Limb (tissue), 2 donors: ENCODE data around the gene FGFR2.
"Not testable (repeated sequence)": the region's sequence is repeated elsewhere in the genome, so short reads cannot be mapped to it uniquely, and the experiment has no call there.

Experiments used
- DNase-seq, 2 donors: peaks; one replicate each; pipeline ENCODE4 v3.0.0-alpha.2; 2016; ENCODE audit errors: extremely low spot score in 2 of 2

FGFR2 gene

GRCh38 chr10:121554916-121555315 lies 43.3 kb downstream of the FGFR2 start:
- DNase-seq = not testable (repeated sequence)

DNA sequence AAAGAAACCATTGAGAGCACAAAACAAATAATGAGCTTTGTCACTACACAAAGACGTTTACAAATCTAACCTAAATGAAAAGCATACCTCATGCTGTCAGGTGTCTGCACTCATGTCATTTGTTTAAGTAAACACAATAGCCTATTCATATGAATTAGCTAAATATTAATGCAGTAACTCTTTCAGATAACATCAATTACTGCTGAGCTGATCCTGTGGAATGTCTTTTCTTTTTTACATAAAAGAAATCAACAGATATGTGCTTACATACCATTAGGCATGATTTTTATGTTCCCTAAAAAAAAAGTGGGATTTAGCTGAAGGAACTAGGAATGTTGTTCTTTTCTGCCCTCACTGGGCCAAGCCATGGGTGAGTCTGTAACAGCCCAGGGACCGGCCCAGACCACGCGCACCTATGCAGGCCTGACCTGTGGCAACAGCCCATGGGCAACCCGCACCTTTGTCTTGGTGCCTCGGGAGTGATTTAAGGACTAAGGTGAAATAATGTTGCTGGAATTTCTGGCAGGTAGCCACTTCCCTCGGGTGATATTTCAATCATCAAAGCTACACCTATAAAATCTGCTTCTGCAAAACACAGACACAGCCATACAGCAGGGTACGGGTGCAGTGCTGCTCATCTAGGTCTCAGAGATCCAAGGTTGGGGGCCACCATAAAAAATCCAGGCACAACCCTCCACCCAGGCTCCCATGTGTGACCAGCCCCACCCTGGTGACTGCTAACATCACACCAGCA lies 44.6 kb downstream of the FGFR2 start:
- no peak for DNase-seq

DNA sequence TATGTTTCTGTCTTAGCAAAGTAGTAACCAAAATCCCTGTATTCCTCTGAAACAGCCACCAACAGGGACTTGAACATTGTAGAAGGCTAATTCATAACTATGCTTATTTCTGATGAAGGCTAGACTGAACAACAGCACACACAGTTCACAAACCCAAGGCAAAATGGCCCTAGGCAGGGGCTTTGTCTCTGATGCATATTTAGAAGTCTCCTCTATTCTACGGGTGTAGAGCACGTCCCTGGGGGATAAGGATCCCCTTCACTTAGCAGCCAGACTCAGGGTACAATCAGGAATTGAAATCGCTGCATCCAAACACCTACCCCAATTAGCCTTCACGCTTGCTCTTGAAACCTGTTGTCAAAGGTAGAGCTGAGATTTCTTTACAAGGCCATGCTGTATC lies 45.5 kb downstream of the FGFR2 start:
- DNase-seq = no peak

GRCh38 chr10:121551210-121551885 lies 46.9 kb downstream of the FGFR2 start:
- DNase-seq = no peak

DNA sequence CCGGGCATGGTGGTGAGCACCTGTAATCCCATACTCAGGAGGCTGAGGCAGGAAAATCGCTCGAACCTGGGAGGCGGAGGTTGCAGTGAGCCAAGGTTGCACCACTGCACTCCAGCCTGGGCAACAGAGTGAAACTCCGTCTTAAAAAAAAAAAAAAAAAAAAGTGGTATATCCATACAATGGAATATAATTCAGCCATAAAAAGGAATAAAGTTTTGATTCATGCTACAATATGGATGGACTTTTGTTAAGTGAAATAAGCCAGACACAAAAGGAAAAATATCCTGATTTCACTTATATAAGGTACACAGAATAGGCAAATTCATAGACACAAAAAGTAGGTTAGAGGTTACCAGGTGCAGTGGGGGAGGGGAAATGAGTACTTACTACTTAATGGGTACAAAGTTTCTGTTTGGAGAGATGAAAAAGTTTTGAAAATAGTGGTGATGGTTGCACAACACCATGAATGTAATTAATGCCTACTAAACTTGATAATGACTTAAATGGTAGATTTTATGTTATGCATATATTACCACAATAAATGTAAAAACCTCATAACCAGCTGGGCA lies 53.9 kb downstream of the FGFR2 start:
- DNase-seq = no peak

DNA sequence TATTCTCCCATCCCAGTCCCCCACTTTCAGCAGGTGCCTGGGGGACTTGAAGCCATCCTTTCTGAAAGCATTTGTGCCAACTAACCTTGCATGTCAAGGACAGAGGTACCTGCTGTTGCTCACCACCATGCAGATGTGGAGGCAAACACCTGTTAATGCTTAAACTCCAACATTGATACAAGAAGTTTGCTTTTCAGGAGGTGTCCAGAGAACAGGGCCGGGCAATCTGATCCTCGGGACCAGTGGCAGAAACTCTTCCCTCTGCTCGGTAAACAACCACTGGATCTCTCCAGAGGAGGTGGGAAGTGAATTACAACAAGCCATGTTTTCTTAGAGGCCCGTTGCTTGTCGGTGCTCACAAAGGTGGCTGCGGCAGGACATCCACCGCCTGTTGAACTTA lies 54.7 kb downstream of the FGFR2 start:
- no peak for DNase-seq

- no peak for DNase-seq
Measured at GRCh38 chr10:121541450-121542120, 56.7 kb downstream of the FGFR2 start.

- no peak for DNase-seq
Measured at GRCh38 chr10:121540732-121541395, 57.4 kb downstream of the FGFR2 start.

GRCh38 chr10:121539786-121540185 lies 58.5 kb downstream of the FGFR2 start:
- no peak for DNase-seq

DNA sequence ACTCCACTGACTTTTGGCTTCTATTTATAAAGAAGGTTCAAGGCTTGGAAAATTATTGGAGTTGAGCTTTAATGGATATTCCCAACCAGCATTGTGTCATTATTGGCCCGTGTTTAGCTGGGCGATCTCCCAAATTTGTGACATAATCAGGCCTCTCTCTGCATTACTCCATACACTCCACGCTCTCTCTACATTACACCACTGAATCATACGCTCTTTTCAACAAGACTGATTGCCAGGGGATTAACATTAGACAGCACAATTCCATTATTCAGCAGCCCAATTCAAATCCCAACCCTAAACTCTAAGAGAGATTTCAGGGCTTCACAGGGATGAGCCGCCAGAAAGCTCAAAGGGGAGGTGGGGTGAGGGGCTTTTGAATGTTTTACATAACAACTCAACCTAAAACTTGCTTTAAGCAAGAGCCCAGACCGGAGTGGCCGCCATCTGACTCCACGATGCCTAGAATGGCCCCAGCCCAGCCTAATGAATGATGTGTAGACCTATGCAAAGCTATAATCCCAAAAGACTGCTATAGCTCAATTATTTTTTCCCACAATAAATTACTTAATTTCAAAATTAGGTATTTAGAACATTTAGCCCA lies 61.8 kb downstream of the FGFR2 start:
- DNase-seq = peak; percentile 79

DNA sequence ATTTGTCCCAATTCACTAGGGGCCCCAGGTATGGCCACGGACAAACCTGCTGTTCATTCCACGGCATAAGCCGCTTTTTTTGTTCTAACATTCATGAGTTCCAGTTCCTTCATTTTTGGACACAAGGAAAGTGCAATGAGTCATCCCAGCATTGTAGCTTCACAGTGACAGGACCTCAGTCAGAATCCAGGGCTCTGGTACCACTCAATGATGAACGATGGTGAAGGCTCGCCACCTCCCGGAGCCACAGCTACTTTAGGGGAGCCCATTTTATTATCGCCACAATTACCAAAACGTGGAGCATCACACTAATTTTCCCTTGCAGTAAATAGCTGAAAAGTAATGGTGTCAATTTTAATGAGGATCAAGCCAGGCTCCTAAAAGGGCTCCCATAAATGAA lies 62.9 kb downstream of the FGFR2 start:
- no peak for DNase-seq

GRCh38 chr10:121532292-121532864 lies 65.9 kb downstream of the FGFR2 start:
- no peak for DNase-seq

- DNase-seq = no peak
Measured at GRCh38 chr10:121531830-121532178, 66.4 kb downstream of the FGFR2 start.

GRCh38 chr10:121531076-121531829 lies 67.0 kb downstream of the FGFR2 start:
- DNase-seq = no peak

DNA sequence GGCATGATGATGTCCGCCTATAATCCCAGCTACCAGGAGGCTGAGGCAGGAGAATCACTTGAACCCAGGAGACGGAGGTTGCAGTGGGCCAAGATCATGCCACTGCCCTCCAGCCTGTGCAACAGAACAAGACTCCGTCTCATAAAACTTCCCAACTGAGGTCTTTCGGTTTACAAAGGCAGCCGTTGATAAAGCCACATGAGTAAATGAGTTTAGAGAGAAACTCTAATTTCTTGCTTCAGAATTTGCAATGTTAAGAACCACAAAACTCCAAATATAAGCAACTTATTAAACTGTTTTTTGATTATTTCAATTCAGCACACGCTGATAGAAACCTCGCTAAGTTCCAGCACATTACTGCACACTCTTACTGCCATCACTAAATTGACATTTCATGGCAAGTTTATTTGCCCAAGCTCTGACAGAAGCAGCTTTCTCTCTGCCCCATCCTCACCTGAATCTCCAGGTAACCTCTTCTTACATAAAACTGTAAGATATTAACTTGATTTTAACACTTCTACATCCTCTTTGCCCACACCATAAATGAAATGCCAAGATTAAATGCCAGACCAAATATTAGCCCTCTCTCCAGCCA lies 67.7 kb downstream of the FGFR2 start:
- no peak for DNase-seq

GRCh38 chr10:121527690-121528089 lies 70.6 kb downstream of the FGFR2 start:
- DNase-seq = no peak

DNA sequence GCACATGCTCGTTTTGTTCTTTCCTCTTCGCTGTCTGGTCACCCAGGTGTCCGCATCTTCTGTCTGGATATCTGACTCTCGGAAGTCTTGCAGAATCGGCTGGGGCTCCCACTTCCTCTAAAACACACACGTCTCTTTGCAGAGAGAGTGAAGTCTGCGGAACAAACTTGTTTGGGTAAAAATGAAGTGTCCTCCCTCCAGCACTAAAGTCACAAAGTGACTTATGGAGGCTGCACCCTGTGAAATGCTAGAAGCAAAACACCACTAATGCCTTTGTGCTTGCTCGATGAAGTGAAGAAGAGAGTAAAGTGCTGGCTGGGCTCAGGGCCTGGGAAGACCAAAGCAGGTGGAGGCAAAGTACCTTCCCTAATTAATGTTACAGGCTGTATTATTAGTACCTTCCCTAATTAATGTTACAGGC lies 71.4 kb downstream of the FGFR2 start:
- no peak for DNase-seq

GRCh38 chr10:121526135-121526790 lies 72.0 kb downstream of the FGFR2 start:
- DNase-seq = no peak
